Fibroblast of gingiva (primary cell): ENCODE measurements around the gene DEPP1.
A peak's percentile ranks its signal among the peaks of the same experiment; 100 is the strongest.

Experiments
- DNase-seq: peaks from one replicate; pipeline ENCODE4 v3.0.0-alpha.2; 2011; ENCODE audit warnings: low read depth

DEPP1 gene

DNA sequence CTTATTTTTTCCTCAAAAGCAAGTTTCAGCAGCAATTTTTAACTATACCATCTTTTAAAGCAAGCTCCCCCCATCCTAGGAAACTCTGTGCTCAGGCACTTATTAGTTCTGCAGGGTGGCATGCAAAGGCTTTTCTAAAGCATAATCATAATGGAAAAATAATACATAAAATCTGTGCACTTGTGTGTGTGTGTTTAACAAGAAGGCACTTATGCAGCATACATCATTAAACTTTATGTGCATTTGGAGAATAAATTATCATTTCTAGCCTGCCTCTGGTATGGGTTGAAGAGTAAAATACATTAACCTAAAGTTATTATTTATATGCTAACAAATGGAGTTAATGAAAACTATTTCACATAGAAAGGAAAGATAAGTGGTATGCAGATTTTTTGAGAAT lies 24.6 kb downstream of the DEPP1 start:
- no peak for DNase-seq

DNA sequence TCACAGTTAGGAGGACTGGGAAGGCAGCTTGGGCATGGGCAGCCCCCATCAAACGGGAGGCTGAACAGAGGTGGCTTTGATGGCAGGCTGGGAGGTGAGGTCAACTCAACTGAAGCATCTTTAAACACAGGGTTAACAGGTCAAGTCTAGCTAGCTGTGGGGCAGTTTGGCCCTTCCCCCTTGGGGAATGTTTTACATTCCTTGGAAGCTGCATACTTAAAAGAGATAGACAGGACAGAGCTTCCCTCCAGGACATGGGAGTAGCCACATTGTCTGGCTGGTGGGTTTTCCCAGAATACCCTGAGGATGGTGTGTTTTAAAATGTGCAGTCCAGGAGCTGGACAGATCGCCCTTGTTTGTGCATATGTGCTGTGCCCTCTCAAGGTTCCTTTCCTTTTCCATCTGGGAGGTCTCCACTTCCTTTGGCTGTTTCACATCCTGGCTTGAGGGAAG lies 25.8 kb downstream of the DEPP1 start:
- DNase-seq = no peak

DNA sequence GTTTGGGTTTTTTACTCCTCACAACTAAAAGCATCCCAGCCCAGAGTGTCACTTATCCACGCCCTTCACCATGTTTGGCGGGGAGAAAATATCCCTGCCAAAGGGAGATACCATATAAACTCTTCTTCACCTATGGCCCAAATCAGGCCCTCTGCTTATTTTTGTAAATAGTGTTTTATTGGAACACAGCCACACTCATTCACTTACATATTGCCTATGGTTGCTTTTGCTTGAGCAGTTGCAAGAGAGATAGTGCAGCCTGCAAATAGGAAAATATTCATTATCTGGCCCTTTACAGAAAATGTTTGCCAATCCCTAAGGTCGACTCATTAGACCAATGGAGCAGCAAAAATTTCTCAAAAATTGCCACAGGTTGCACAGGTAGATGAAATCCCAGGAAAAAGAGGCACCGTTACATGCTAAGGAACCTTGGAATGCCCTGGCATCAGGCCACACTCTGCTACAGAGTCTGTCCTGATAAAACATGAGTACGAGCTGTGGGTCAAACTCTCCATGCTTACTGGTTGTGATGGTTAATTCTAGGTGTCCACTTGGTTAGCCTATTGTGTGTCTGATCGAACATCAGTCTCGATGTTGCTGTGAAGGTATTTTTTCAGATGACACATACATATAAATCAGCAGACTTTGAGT lies 26.9 kb downstream of the DEPP1 start:
- no peak for DNase-seq

DNA sequence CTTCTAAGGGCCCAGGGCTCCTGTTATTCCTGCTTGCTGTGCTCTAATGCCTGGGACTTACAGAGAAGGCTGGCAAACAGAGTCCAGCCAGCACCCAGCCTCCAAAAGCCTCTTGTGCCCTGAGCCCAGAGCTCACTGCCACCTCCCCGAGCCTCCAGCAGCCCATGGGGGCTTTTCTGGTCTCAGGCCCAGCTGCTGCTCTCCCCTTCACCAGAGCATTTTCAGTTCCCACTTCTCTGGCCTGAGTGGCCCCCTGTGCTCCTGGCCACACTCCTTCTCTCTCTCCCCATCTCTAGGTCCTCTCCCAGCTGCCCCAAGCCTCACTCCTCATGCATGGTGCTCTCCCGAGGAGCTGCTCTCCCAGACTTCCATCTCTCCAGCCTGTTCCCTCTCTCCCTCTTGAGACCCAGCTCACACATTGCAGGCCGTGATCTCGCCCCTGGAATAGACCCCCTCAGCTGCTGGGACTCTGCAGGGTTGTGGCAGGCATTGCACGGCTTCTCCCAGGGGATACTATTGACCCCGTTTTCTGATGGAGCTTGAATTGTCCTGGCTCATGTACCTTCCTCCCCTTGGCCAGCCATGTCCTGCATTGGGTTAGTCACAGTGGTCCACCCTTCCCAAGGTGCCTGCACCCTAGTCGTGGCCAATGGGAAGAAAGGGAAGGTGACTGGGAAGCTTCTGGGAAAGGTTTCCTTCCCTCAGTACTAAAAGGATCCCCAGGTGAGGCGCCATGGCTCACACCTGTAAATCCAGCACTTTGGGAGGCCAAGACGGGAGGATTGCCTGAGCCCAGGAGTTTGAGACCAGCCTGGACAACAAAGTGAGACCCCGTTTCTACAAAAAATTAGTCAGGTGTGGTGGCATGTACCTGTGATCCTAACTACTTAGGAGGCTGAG lies 28.0 kb downstream of the DEPP1 start:
- DNase-seq = no peak

DNA sequence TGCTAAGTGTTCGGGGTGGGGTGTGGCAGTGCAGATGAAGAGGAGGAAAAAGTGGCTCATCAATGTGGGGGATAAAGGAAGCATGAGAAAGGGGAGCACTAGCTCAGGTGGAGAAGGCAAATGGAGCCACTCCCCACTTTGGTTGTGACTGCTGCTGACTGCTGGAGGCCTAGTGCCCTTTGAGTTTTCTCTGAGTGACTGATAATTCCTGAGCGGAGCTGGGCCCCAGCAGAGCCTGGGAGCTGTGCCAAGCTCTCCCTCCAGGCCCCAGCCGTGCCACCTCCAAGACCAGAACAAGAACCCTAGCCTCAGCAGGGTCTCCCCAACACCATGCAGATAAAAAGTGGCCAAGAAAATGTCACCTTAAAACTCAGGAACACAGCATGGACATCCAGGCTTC lies 28.7 kb downstream of the DEPP1 start:
- DNase-seq = no peak

DNA sequence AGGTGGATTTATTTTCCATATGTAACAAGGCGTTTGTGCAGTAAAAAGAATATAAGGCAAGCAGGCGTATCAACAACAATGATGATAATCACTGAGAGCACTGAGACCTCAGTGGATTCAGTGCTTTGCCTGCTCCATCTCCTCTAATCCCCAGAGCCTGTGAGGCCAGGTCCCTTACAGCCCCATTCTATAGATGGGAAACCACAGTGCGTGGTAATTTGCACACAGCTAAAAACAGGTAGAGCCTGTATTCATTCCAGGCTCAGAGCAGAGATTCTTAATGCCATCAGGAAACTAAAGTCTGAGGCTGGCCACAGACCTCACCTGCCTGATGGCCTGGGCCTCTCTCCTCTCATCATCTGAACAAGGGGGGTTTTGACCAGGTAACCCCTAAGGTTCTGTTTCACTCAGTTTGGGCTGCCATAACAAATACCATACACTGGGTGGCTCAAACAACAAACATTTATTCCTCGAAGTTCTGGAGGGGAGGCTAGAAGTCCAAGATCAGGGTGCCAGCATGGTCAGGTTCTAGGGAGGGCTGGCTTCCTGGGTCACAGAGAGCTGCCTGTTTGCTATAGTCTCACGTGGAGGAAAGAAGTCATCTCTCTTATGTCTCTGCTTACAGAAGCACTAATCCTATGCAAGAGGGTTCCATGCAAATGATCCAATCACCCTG lies 29.3 kb downstream of the DEPP1 start:
- DNase-seq = no peak

DNA sequence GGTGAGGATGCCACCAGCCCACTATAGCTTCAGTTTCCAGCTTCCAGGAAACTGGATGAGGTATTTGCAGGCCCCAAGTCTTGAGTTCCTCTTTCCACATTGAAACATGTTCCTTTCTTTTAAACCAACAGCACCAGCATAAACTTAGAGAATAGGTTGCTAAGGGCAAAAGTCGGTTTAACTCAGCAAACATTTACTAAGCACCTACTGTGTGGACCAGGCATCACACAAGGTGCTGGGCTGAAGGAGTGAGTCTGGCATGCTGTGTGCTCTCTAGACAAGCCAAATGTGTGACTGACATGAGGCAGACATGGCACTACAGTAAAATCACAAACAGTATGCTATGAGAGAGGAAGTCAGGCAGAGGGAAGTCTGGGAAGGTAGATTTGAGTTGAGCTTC lies 30.0 kb downstream of the DEPP1 start:
- DNase-seq = no peak

DNA sequence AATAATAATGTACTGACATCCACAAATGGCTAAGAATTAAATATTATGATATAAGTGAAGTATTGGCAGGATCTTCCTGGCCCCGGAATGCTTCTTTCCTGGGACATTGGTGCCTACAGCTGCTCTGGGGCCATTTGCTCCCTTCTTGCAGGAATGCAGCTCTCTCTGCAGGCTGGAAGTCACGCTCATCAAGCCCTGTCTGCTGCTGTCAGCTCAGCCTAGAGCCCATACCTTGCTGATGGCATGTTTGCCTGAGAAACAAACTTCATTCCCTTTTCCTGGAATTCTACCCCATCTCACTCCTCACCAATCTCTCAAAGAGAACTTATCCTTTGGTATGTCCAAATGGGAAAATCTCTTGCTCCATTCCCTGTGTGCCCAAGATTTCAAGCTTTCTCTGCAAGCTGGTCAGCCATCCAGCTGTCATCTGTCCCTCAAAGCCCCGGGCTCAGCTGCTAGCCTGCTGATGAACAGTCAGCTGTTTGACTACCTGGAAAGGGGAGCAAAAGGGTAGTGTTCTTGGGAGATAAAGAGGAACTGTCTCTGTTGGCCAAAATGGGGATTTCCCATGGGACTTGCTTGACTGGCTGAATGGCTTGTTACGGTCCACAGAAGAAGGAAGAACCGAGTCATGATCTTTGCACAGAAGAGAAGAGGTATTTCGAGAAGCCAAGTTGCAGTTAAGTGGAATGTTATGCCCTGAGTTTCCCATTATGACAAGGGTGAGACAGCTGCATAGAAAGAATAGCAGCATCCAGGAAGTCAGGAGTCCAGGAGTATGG lies 31.0 kb downstream of the DEPP1 start:
- no peak for DNase-seq

DNA sequence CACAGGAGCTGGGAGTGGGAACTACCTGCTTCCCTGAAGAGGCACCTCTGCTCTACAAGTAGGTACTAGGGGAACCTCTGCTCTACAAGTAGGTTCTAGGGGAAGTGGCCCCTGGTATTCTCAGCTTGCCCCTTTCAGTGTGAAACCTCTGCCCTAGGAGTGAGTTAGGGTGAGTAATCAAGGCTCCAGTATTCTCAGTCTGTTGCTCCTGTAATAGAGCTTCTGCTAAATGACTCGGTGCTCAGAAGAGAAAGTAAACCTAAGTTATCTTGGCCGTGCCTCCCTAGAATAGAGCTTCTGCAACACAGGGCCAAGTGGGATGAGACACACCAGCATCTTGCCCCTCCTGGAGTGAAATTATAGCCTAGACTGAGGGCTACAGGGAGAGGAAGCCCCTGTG lies 32.4 kb downstream of the DEPP1 start:
- no peak for DNase-seq

DNA sequence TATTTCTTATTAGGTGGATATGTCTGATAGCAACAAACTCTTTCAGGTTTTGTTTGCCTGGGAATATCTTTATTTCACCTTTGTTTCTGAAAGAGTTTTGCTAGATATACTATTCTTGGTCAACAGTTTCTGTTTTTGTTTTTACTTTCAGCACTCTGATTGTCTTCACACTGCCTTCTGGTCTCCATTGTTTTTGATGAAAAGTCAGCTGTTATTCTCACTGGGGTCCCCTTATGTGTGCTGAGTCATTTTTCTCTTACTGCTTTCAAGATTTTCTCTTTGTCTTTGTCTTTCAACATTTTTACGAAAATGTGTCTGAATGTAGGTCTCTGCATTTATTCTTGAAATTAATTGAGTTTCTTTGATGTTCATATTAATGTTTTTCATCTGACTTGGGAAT lies 34.3 kb downstream of the DEPP1 start:
- no peak for DNase-seq

DNA sequence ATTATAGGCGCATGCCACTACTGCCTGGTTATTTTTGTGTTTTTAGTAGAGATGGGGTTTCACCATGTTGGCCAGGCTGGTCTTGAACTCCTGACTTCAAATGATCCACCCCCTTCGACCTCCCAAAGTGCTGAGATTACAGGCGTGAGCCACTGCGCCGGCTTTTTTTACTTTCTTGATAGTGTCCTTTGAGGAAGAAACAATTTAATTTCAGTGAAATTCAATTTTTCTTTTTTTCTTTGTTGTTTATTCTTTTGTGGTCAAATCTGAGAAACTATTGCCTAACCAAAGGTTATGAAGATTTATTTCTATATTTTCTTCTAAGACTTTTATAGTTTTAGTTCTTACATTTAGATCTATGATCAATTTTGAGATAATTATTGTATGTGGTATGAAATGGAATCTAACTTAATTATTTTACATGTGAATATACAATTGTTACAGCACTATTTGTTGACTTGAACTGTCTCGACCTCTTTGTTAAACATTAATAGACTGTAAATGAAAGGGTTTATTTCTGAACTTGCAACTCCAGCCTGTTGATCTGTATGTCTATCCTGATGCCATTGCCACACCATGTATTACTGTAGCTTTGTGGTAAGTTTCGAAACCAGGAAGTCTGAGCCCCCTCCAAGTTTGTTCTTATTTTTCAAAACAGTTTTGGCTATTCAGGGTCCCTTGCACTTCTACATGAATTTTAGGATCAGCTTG lies 38.8 kb downstream of the DEPP1 start:
- DNase-seq = peak; percentile 14

DNA sequence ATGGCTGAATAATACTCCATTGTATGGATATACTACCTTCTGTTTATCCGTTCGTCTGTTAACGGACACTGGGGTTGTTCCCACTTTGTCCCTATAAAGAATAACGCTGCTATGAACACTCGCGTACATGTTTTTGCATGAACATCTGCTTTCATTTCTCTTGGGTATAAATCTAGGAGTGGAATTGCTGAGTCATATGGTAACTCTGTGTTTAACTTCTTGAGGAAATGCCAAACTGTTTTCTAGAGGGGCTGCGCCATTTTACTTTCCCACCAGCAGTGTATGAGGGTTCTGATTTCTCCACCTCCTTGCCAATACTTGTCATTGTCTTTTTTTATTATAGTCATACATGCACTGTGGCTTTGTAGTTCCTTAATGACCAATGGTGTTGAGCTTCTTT lies 39.7 kb downstream of the DEPP1 start:
- DNase-seq = no peak

DNA sequence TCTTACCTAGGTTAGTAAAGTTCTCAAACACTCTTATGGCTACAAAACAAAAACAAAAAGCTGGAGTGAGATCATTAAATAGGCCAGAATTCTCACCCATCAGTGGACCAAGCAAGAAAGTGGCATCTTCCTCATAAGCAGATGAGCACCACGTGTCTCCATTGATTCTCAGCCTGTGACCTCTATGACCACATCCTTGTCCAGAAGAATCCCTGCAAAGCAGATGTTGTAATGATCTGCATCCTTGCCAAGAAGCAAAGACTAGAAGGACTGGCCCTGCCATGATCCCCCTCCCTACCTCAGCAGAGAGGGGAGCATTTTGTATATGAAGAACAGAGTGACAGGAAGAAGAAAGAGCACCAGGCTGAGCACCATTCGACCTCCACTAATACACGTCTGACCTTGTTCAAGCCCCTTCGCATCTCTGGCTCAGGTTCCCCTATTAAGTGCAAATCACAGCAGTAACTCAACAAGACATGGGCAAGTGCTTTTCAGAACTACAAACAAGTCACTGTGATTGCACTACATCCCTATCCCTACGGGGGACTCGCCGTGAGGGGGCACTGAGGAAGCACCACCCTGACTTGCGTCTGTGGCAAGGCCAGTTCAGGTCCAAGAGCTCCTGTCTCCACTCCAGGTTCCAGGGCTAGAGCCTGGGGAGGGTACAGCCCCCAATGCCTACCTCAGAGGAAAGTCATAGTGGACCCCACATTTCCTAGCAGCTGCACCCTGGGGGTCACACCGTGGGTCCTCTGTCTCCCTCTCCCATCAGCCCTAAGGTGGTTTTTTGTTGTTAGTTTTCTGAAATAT lies 41.2 kb downstream of the DEPP1 start:
- DNase-seq = peak; percentile 48

DNA sequence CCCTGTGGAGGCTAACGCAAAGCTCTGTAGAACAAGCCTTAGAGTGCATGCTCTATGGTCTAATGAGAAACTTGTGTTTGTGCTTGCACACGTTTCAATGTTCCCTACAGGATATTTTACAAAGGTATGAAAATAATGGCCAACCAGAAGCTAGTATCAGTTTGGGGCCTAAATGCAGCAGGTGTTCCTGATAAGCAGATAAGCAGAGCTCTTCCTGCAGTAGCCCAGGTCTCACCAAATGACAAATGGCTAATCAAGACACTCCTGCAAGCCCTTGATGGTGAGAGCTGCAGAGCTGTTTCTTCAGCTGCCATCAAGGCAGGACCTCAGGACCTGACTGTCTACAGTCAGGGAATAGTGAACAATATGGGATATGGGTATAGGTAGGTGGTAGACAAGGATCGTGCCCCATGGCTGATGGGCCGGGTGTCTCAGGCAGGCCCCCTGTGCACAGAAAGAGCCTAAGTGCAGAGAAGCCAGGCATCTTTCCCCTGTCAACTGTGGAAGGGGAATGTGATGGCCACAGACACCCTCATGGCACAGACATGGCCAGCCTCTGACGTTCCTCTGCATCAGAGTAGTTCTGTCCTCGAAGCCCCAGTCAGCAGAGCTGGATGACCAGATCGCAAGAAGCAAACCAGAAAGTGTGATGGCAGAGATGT lies 42.2 kb downstream of the DEPP1 start:
- DNase-seq = no peak

DNA sequence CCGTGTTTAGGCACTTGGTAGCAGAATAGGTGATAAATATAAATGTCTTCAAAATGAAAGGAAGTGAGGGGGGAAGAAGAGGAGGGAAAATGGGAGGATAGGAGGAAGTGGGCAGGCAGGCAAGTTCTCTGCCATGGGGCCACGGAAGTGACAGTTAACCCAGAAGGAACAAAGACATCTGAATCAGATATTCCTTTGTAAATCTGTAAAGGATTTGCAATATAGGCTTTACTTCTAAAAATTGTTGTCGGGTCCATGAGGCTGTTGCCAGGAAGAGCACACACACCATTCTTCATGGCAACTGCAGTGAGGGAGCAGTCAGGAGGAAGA lies 42.7 kb downstream of the DEPP1 start:
- no peak for DNase-seq

DNA sequence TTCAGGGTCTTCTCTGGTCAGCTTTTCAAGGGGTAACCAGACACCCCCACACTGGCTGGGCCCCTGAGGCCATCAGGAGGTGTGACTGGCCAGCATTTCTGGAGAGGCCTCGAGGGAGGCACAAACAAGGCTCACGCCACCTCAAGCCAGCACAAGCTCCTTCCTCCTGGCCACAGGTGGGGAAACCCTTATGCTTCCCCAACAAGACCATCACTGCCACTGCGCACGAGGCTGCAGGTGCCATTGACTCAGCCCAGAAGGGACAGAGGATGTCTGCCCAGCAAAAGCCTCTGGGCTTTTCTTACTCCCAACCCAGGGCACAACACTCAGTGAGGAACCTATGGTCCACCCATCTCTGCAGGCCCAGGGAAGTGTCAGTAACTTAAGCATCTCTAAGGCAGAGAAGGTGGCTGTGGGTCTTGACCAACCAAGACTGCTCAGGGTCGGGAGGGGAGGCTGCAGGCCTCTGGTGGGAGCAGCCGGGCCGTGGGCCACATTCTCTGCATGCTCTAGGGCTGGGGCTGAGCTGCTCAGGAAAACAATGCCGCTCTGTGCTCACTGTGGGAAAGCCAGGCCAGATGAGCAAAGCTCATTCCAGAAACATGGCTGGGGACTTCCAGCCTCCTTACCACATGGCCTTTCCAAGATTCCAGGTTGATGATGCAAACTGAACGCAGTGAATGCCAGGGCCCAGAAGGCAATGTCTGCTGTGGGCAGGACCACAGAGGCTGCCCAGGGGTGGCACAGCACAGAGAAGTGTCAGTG lies 43.2 kb downstream of the DEPP1 start:
- DNase-seq = peak; percentile 72

DNA sequence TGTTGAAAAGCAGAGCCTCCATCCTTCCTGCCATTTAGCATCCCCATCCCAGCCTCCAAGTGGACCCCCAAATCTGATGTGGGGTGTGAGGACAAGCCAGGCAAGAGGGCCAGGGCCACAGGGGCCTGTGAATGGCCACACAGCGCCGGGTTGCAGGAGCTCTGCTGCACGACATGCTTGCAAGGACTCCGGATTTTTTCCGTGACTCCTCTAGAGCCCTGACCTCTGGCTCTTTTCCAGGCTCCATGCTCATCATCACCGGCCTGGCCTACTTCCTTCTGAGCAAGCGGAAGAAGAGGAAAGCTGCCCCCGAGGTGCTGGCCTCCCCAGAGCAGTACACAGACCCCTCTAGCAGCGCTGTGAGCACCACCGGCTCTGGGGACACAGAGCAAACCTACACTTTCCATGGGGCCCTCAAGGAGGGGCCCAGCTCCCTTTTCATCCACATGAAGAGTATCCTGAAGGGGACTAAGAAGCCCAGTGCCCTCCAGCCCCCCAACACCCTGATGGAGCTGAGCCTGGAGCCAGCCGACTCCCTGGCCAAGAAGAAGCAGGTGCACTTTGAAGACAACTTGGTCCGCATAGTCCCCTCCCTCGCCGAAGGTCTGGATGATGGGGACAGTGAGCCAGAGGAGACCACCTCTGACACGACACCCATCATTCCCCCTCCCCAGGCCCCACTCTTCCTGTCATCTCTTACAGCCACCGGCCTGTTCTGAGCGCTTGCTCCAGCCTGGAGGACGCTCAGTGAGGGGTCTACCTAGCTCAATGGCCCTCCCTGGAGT lies 44.0 kb downstream of the DEPP1 start:
- DNase-seq = no peak

DNA sequence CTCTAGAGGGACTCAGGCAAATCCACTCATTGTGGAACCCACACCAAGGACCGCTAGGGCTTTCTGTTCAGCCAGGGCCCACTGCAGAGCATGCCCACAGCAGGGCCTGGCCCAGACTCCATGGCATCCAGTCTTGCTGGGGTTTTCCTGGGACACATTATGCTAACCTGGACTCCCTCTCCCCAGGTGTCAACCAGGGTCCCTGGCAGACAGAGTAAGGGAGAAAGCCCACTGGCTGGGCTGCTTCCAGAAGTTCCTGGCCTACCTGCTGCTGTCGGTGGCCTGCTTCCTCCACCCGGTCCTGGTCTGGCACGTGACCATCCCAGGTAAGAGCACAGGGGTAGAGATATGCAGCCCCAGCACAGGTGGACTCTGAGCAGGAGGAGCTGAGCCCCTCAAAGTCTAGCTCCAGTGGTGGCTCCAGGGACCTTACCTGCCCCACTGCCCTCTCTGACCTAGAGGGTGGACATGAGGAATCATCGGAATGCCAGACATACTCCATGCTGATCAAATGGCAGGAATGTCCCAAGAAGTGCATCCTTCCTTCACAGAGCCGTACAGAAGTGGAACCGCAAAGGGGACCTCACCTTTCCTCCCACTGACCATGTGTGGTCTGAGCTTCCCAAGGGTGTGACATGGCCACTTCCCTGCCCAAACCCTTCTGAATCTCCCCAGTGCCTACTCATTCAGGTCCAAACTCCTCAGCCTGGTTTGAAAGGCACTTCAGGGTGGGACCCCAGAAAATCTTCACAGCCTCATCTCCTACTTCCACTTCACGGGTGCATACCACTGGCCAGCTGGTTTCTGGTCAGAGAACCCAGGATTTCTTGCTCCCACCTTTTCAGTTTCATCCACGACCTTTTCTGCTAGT lies 44.9 kb downstream of the DEPP1 start:
- no peak for DNase-seq
